IPS-15b (cell line): ENCODE results near the gene PINLYP.
"Not testable (repeated sequence)": the region's sequence is repeated elsewhere in the genome, so short reads cannot be mapped to it uniquely, and the experiment has no call there.

Source experiments
- H3K27me3 ChIP-seq: one replicate; pipeline ENCODE4 v1.6.1; 2013; ENCODE audit warnings: low read length; ENCODE audit not compliant: control insufficient read depth, insufficient read depth
- H3K36me3 ChIP-seq: one replicate; pipeline ENCODE4 v1.6.1; 2013; ENCODE audit warnings: low read length; ENCODE audit not compliant: control insufficient read depth, insufficient read depth
- H3K4me1 ChIP-seq: one replicate; pipeline ENCODE4 v1.6.1; 2013; ENCODE audit warnings: mild to moderate bottlenecking, low read length; ENCODE audit not compliant: control insufficient read depth, insufficient read depth
- H3K4me3 ChIP-seq: one replicate; pipeline ENCODE4 v1.5.1; 2013; ENCODE audit warnings: low read depth, low read length
- H3K9ac ChIP-seq: one replicate; pipeline ENCODE4 v1.6.1; 2013; ENCODE audit warnings: low read depth, mild to moderate bottlenecking, low read length
- H3K9me3 ChIP-seq: one replicate; pipeline ENCODE4 v1.6.1; 2013; ENCODE audit warnings: mild to moderate bottlenecking, low read length; ENCODE audit not compliant: control insufficient read depth, insufficient read depth

The PINLYP gene

DNA sequence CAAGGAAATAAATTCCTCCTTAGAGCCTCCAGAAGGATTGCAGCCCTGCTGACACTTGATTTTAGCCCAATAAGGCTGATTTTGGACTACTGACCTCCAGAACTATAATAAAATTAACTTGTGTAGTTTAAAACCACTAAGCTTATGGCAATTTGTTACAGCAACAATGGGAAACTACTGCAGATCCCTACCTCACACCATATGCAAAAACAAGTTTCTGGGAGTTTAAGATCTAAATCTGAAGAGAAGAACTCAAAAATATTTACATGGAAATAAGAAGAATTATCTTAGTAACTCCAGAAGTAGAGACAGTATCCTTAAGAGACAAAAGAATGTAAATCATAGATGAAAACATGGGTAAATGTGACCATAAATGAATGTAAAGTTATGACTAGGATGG is 36.7 kb upstream of the PINLYP start:
- Histone ChIP-seq H3K9ac (no peak overlapping the region), H3K36me3 (peaks cover 27% of the 10 kb centered on the region), H3K9me3 (no peaks in the 10 kb centered on the region), H3K27me3 (no peaks in the 10 kb centered on the region), H3K4me1 (peaks cover 9% of the 10 kb centered on the region), H3K4me3 (no peak overlapping the region)

DNA sequence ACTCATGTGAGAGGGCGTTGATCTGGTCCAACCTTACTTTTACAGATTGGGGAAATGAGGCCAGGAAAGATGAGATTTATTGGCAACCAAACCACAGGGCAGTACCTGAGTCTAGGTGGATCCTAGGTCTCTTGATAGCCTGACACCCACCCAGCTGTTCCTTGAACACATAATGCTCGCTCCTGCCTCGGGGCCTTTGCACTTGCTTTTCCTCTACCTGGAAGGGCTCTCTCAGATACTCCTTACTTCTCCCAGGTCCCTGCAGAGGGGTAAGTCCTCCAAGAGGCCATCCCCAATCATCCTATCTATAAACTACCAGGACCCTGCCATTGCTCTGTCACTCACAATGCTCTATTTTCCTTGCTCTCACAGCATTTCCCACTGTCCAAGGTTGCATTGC is 35.2 kb upstream of the PINLYP start:
- no peaks in the 10 kb centered on the region for H3K27me3 ChIP-seq
- H3K36me3 ChIP-seq, result peaks cover 31% of the 10 kb centered on the region
- no peak overlapping the region for H3K4me3 ChIP-seq
- no peak overlapping the region for H3K9ac ChIP-seq
- H3K4me1 ChIP-seq, result peaks cover 5% of the 10 kb centered on the region
- no peaks in the 10 kb centered on the region for H3K9me3 ChIP-seq

DNA sequence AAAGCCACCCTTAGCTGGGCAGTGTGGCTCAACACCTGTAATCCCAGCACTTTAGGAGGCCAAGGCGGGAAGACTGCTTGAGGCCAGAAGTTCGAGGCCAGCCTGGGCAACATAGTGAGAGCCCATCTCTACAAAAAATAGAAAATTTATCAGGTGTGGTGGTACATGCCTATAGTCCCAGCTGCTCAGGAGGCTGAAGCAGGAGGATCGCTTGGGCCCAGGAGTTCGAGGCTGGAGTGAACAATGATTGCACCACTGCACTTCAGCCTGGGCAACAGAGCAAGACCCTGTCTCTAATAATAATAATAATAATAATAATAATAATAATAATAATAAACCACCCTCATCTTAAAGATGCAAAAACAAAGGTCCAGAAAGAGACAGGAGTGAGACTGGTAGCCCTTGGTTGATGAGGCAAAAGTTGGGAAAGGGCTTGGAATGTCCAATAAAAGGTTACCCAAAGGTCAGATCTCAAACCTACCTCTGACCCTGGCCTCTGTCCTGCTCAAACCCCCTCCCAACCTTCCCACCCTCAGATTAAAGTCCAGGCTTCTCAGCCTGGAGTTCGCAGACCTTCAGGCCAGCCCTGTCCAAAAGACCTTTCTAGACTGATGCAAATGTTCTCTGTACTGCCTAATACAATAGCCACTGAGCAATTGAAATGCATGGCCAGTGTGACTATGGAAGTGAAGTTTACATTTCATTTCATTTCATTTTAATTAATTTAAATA is 33.5 kb upstream of the PINLYP start:
- no peaks in the 10 kb centered on the region for H3K27me3 ChIP-seq
- no peak overlapping the region for H3K9ac ChIP-seq
- H3K4me3 ChIP-seq, result no peak overlapping the region
- H3K36me3 ChIP-seq, result peaks cover 37% of the 10 kb centered on the region
- no peaks in the 10 kb centered on the region for H3K9me3 ChIP-seq
- no peaks in the 10 kb centered on the region for H3K4me1 ChIP-seq

DNA sequence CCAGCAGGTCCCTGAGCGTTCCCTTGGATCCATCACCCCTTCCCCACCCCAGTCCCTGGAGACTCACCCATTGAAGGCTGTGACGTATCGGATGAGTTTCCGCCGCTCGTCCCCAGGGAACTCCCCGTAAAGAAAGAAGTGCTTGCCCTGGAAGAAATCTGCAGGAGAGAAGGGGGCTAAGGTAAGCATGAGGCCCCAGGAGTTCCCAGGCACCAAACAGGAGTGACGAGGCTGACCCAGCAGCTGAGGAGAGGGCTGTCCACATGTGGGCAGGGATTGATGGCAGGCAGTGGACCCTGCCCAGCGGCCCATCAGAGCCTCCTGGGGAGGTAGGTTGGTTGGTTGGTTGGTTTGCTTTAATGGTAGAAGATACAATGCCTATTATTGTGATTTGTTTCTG is 31.5 kb upstream of the PINLYP start:
- H3K9me3 ChIP-seq, result no peaks in the 10 kb centered on the region
- H3K9ac ChIP-seq, result no peak overlapping the region
- no peaks in the 10 kb centered on the region for H3K27me3 ChIP-seq
- no peaks in the 10 kb centered on the region for H3K4me1 ChIP-seq
- peaks cover 33% of the 10 kb centered on the region for H3K36me3 ChIP-seq
- no peak overlapping the region for H3K4me3 ChIP-seq

DNA sequence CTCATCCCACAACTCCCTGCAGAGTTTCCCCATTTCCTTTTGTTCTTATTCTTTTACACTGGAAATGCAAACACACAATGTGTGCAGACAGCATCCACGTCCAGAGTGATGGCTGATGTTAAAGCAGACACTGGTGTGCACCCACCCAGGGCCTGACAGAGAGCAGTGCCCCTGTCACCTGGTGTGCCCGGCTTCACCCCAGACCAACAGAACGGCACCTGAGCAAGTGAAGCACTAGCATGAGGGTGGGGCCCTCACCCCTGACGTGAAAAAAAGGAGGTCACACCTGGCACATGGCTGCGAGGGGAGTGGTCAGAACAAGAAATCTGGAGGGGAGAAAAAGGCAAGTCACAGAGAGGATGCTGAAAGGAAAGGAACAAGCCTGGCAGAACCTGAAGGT is 30.3 kb upstream of the PINLYP start:
- Histone ChIP-seq H3K4me1 (no peaks in the 10 kb centered on the region), H3K4me3 (no peak overlapping the region), H3K9me3 (no peaks in the 10 kb centered on the region), H3K36me3 (peaks cover 39% of the 10 kb centered on the region), H3K9ac (no peak overlapping the region), H3K27me3 (no peaks in the 10 kb centered on the region)

DNA sequence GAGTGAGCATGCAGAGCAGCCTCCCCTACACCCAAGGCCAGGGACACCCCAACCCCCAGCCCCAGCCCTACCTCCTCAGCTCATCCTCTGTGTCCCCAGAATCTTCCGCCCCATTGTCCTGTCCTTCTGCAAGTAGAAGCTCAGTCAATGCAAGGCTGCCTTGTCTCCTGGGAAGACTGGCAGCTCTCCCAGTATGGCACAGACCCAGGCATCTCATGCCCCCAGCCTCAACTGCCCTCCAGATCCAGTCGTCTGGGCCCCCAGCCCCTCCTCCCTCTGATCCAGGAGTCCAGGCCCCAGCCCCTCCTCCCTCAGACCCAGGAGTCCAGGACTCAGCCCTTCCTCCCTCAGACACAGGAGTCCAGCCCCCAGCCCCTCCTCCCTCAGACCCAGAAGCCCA is 29.6 kb upstream of the PINLYP start:
- H3K9me3 ChIP-seq, result no peaks in the 10 kb centered on the region
- H3K27me3 ChIP-seq, result no peaks in the 10 kb centered on the region
- no peak overlapping the region for H3K9ac ChIP-seq
- no peaks in the 10 kb centered on the region for H3K4me1 ChIP-seq
- H3K4me3 ChIP-seq, result no peak overlapping the region
- peaks cover 37% of the 10 kb centered on the region for H3K36me3 ChIP-seq

DNA sequence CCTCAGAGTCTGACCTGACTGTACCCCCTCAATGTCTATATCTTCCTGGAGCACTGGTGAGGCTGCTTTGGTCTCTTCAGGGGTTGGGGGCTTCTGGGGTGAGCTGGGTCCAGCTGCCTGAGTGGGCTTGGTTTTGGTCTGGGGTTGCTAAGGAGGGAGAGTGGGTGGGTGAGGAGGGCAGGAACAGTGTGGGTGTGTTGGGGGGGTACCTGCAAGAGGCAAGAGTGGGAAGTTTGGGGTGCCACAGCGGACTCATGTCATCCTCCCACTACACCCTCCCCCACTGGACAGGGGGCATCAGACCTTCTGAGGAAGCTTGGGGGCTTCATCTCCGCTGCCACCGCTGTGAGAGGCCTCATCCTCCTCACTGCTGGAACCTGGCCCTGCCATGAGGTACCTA is 29.0 kb upstream of the PINLYP start:
- Histone ChIP-seq H3K9me3 (no peaks in the 10 kb centered on the region), H3K4me3 (no peak overlapping the region), H3K4me1 (no peaks in the 10 kb centered on the region), H3K27me3 (no peaks in the 10 kb centered on the region), H3K9ac (no peak overlapping the region), H3K36me3 (peaks cover 40% of the 10 kb centered on the region)

DNA sequence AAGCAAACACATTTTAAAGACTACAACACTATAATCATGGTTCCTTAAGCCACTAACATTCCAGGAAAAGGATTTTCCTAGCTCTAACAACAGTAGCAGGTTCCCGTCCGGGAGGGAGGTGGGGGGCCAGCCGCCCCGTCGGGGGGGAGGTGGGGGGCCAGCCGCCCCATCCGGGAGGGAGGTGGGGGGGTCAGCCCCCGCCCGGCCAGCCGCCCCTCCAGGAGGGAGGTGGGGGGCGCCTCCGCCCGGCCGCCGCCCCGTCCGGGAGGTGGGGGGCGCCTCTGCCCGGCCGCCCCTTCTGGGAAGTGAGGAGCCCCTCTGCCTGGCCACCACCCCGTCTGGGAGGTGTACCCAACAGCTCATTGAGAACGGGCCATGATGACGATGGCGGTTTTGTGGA is 27.7 kb upstream of the PINLYP start:
- H3K36me3 ChIP-seq, result peaks cover 43% of the 10 kb centered on the region
- H3K9me3 ChIP-seq, H3K9ac ChIP-seq, H3K4me1 ChIP-seq, H3K27me3 ChIP-seq, H3K4me3 ChIP-seq: not testable (repeated sequence)

DNA sequence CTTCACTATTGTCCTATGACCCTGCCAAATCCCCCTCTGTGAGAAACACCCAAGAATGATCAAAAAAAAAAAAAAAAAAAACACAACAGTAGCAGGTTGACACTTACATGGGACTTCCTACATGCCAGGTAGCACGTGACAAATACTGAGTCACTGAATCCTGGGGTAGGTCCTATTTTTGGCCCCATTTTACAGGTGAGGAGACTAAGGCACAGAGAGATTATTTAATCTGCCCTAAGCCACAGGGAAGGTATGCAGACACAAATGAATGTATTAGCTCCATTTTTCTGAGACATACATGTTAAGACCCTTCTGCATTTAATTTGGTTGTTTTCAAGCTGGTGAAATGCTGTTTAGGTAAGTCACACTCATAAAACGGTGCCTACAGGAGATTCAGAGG is 26.9 kb upstream of the PINLYP start:
- H3K4me1 ChIP-seq, result no peaks in the 10 kb centered on the region
- no peak overlapping the region for H3K9ac ChIP-seq
- H3K4me3 ChIP-seq, result no peak overlapping the region
- H3K9me3 ChIP-seq, result no peaks in the 10 kb centered on the region
- H3K27me3 ChIP-seq, result no peaks in the 10 kb centered on the region
- peaks cover 43% of the 10 kb centered on the region for H3K36me3 ChIP-seq

DNA sequence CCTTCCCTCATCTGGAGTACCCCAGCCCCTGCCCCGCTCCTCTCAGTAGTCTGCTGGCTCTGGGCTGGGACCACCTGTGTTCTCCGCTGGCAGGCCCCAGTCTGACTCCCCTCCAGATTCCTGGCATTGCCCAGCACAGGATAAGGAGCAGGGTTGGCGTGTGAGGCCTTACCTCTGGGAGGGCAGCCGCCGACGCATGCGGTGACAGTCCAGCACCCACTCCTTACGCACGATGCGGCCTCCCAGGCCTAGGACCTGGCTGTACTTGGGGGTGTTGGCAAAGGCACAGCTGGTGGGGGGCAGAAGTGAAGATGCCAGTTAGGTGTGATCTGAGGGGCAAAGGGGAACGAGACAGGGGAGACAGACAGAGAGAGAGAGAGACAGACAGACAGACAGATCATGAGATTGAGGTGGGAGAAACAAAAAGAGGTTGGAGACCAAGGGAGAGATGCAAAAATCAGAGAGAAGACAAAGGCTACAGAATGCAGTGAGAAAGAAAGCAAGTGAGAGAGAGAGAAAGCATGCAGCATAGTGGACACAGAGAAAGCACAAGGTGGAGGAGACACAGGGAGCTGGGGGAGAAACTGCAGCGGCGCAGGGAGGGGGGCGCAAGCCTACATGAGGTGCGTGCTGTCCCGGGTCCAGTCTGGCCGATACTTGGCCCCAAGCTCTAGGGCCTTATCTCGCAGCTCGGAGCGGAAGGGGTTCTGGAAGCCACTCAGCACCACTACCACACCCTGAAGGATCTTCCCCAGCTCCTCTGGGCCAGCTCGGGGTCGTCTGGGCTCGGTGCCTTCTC is 24.0 kb upstream of the PINLYP start:
- no peak overlapping the region for H3K4me3 ChIP-seq
- peaks cover 36% of the 10 kb centered on the region for H3K36me3 ChIP-seq
- no peak overlapping the region for H3K9ac ChIP-seq
- no peaks in the 10 kb centered on the region for H3K9me3 ChIP-seq
- H3K27me3 ChIP-seq, result no peaks in the 10 kb centered on the region
- H3K4me1 ChIP-seq, result no peaks in the 10 kb centered on the region

DNA sequence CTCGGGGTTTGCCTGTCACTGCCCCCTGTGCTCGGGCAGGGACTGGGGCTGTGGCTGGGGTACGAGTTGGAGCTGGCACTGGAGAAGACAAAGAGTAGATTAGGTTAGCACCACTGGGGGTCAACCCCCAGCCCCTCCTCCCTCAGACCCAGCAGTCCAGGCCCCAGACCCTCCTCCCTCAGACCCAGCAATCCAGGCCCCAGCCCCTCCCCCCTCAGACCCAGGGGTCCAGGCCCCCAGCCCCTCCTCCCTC is 23.5 kb upstream of the PINLYP start:
- H3K9me3 ChIP-seq, result no peaks in the 10 kb centered on the region
- no peaks in the 10 kb centered on the region for H3K4me1 ChIP-seq
- H3K9ac ChIP-seq, result no peak overlapping the region
- H3K27me3 ChIP-seq, result no peaks in the 10 kb centered on the region
- H3K4me3 ChIP-seq, result no peak overlapping the region
- H3K36me3 ChIP-seq, result peaks cover 36% of the 10 kb centered on the region

DNA sequence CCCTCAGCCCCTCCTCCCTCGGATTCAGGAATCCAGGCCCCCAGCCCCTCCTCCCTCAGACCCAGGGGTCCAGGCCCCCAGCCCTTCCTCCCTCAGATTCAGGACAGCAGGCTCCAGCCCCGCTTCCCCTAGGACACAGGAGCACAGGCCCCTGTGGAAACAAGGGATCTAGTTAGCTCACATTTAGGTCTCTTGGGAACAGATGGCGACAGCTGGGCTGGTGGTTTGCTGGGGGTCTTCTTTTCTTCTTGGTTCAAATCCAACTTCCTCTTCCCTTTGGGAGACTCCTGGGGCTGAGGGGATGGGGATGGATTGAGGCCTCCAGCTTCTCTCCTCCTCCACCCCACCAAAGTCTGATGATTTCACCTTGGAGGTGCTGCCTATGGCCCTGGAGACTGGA is 23.0 kb upstream of the PINLYP start:
- H3K27me3 ChIP-seq, result no peaks in the 10 kb centered on the region
- no peak overlapping the region for H3K4me3 ChIP-seq
- H3K36me3 ChIP-seq, result peaks cover 34% of the 10 kb centered on the region
- no peak overlapping the region for H3K9ac ChIP-seq
- no peaks in the 10 kb centered on the region for H3K9me3 ChIP-seq
- H3K4me1 ChIP-seq, result no peaks in the 10 kb centered on the region
